Mammary epithelial cell (primary cell): Measurements from ENCODE around the gene STK38.
"Not testable (repeated sequence)": the region's sequence is repeated elsewhere in the genome, so short reads cannot be mapped to it uniquely, and the experiment has no call there.

Experiments
- CTCF ChIP-seq, 2 donors: IDR thresholded peaks in 1 of 2; conservative IDR thresholded peaks in 1 of 2; 2 replicates each; pipeline ENCODE4 v1.5.1; 2011 to 2012; ENCODE audit warnings: inconsistent platforms in 2 of 2, low read length in 2 of 2, mild to moderate bottlenecking in 2 of 2, control low read depth in 1 of 2, low read depth in 1 of 2; ENCODE audit not compliant: insufficient read depth in 1 of 2; ENCODE audit errors: extremely low read depth in 1 of 2
- EZH2 ChIP-seq: IDR thresholded peaks from 2 replicates; pipeline ENCODE4 v1.6.1; 2012; ENCODE audit warnings: low read length, inconsistent platforms, borderline replicate concordance

- not testable (repeated sequence) for TF ChIP-seq CTCF (conservative IDR thresholded peaks at IDR 0.05 in 1 of 2, IDR thresholded peaks at IDR 0.05 in 1 of 2; ENCODE audit: extremely low read depth in 1 of 2, insufficient read depth in 1 of 2, low read depth in 1 of 2, low read length in 2 of 2); EZH2
Measured at GRCh38 chr6:36452897-36453296, 94.4 kb downstream of the STK38 start.
